ENCODE results near the gene TCF12.

TCF12 gene

DNA sequence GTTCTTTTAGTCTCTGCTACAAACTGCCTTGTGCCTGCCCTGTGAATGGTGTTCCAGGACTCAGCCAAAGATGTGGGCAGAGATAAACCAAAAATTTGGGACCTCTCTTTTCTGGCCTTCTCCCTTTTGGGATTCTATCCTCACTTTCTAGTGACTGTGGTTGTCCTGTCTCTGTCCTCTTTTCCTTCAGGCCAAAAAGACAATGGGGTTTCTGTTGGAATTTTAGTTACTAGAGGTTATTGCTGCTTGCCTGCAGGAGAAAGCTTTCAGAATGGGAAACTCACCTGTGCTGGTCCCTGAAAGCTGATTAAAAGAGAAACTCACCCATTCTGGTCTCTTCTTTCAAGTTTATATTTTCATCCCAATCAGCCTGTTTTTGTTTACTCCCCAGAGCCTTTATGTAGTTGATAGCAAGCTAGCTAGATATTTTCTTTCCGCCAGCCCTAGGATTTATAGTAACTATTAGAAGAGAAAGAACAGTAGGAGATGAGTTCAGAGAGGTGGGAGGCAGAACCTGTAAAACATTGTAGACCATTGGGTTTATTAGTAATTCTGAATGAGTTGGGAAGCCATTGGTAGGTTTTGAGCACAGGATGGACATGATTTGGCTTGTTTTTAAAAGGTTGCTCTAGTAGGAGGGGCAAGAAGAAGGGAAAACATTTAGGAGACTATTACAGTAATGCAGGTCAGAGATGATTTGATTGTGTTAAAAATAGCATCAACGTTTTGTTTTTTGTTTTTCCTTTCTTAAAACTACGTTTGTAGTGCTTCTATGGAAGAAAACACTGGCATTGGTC, 138.9 kb downstream of the TCF12 start:
- no peak for DNase-seq

DNA sequence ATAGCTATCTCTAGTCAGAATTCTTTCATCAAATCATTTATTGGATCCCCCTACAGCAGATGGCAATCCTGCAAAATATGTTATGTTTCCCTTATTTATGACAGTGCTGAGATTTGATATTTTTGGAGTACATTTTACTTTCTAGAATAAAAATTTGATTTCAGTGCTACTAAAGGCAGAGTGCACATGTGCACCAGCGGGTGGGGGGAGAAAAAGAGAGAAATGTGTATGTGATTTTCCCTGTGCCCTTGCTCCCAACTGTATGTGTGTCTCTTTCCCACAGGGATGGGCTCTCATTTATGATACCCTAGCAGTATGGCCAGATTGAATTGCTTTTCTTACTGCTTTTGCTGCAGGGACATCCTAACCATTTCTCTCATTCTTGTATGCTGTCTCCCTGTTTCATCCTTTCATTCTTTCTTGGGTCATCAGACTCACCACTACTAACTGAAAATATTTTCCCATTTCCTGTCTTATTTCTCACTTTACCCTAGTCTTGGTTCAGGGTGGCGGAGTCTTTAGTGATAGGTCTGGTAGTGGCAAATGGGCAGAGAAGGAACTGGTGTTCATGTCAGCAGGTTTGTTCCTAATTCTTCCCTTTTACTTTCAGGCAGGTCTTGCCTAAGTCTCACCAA, 140.7 kb downstream of the TCF12 start:
- no peak for DNase-seq

DNA sequence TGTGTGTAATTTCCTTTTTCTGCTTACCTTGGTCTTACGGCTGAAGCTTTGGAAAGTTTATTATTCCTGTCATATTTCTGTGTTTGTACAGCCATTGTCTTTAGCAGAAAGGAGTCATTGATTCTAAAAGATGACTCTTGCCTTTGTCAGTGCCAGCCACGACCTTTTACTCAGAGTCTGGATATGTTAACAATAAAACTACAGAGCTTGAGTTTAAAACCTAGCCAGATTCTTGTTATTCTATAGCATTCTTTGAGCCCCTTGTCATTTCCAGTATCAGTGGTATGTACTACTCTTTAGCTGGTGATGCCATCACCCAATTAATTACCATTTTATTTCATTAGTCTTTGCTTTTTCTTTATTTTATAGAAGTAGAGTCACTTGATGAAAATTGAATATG, 142.4 kb downstream of the TCF12 start:
- DNase-seq = no peak

GRCh38 chr15:57061281-57061680, 142.8 kb downstream of the TCF12 start:
- DNase-seq = no peak

- DNase-seq = no peak
These were observed 143.3 kb downstream of the TCF12 start for GRCh38 chr15:57061696-57062095.

DNA sequence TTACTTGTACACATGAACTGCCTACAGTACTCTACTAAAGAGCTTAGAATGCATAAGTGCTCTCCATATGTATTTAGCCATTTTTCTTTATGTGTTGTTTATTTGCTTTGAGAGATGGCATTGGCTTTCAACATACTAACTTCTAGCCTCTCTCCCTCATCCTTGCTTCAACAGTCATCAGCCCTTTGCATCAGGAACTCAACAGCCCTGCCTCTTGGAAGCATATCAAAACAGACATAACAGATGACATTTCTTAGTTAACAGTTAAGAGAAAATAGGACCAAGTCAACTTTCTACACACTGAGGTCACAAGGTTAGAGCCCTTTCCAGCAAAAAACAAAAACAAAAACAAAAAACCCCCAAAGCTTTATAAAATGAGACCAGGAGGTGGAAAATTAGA, 145.6 kb downstream of the TCF12 start:
- DNase-seq = no peak

- no peak for DNase-seq
These were observed 151.0 kb downstream of the TCF12 start for GRCh38 chr15:57069423-57069822.

- DNase-seq = no peak
These were observed 152.2 kb downstream of the TCF12 start for GRCh38 chr15:57070674-57071073.

DNA sequence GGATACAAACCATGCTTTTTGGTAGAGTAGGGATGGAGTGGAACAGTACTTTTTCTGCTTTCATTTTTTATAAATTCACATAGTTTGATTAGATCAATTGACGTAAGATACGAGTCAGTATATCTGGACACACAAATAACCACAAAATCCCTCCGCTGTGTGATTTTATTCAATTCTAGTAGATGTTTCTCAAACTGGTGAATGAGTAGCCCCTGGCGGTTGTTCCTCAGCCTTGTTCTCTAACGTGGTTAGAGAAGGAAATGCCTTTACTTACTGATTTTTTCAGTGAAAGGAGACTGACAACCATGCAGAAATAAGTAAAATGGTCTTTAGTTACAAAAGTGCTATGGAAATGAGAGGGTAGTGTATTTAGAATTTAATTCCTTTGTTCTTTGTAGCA, 161.0 kb downstream of the TCF12 start:
- no peak for DNase-seq

- no peak for DNase-seq
These were observed 161.6 kb downstream of the TCF12 start for GRCh38 chr15:57079931-57080620.

GRCh38 chr15:57082054-57082728, 163.7 kb downstream of the TCF12 start:
- no peak for DNase-seq

DNA sequence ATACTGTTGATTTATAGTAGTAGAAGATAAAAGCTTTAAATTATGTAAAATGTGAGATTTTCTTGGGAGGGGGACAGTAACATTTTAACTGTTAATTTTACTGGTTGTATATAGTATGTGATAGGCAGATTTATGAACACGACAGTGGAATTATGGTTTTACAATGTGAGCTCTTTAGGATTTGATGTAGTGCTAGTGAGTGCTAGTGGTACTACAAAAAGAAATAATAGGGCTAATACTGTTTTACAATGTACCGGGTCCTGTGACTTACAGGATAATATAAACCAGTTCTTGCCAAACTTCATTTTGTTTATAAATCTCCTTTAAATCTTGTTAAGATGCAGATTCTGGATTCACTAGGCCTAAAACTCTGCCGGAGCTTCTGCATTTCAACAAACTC, 165.7 kb downstream of the TCF12 start:
- no peak for DNase-seq

GRCh38 chr15:57085267-57085666, 166.8 kb downstream of the TCF12 start:
- no peak for DNase-seq

DNA sequence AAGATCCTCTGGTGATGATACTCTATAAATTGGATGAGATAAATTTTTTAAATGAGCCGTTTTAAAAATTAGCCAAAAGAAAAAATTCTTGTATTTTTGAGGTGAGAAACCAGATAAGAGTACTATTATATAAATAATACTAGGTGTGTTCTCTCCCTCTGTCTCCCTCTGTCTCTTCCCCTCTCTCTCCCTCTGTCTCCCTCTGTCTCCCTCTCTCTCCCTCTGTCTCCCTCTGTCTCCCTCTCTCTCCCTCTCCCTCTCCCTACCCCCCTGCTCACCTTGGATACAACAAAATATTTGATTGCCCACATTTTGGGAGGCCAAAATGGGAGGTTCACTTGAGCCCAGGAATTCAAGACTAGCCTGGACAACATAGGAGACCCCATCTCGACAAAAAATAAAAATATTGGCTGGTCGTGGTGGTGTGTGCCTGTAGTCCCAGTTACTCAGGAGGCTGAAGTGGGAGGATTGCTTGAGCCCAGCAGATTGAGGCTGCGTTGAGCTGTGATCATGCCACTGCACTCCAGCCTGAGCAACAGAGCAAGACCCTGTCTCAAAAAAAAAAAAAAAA, 168.5 kb downstream of the TCF12 start:
- DNase-seq = no peak

GRCh38 chr15:57089815-57090495, 171.5 kb downstream of the TCF12 start:
- DNase-seq = no peak

- no peak for DNase-seq
These were observed 172.0 kb downstream of the TCF12 start for GRCh38 chr15:57090496-57090859.

DNA sequence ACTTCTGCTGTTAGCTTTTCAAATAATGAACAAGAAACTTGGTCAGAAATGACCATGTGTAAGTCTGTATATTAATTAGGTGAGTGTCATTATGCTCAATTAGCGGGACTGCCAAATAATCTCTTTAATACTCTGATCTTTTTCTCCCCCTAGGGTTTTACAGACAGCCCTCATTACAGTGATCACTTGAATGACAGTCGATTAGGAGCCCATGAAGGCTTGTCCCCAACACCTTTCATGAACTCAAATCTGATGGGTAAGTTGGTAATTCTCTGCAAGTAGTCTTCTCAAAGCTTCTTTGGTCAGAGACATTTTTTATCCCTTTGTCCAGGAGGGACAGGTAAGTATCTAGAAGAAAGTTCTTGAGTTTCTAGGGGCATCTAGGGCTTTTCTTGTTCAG, 173.2 kb downstream of the TCF12 start:
- no peak for DNase-seq

DNA sequence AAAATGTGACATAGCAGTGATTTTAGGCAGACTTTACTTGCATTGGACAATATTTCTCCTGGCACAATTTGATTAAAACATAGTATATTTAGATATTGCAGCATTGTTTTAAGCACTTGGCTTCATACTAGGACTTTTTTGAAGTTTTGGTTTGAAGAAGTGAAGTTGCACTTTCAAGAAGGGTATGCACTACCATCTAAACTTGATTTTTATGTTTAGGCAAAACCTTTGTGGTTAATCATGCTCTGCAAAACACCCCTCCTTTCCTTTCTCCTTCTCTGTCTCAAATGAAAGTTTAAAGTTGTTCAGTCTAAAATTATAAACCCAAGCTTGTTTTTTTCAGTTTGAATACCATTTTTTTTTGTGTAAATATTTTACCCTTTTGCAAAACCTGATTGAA, 173.8 kb downstream of the TCF12 start:
- no peak for DNase-seq

DNA sequence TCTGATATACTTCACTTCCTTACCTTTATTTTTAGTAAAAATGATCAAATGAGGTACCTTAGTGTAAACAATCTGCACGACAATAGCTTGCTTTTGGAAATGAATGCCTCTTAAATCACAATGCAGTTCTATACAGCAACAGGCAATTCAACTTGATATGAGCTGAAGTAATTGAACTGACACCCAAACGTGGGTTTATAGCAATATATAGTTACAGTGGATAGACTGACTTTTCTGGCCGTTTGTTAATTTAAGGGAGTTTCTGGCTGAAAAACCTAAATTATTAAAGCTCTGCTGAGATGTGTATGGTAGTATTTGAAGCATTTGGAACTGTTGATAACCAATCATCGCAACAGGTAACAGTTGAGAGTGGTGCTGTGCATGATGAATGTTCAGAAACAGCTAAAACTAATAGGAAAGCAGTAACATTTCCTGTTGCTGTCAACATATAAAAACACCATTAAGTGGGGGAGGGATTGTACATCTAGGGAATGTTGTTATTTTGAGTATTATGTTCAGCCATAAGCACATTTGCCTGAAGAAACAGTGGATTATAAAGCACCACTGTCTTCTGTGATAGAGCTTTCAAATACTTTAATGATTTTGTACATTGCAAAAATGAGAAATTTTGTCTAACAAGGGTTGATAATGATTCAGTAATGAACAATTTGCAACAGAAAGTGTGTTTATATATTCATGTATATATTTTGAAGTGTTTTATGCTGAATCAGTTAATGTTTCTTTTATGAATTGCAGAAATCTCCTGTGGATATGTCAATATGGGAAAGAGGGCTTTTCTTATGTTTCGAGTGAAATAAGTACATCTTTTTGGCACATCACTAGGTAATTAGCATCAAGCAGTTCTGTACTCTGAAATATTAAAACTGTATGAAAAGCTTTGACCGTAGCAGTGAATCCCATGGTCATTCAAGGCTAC, 176.1 kb downstream of the TCF12 start:
- DNase-seq = no peak

GRCh38 chr15:57095896-57096295, 177.5 kb downstream of the TCF12 start:
- no peak for DNase-seq

DNA sequence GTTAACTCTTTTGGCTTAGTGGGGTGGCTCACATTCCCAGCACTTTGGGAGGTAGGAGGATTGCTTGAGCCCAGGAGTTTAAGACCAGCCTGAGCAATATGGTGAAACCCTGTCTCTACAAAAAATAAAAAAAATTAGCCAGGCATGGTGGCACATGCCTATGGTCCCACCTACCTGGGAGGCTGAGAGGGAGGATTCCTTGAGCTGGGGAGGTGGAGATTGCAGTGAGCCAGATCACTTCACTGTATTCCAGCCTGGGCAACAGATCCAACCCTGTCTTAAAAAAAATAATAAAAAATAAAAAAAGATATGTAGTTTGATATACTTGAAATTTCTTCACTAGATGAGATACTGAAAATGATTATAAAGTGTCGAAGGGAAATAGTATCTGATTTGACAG, 178.8 kb downstream of the TCF12 start:
- DNase-seq = no peak
